Measurements from ENCODE around the gene COPZ2. TPM values are rescaled to one million over a fixed set of nuclear protein-coding genes. Genes with fewer than 3 reads are reported as not detected.

COPZ2 gene
- polyA plus RNA-seq, 1 of the 3 experiments (the other 2 are of a cell fraction): 36.9 TPM

GRCh38 chr17:48052956-48053757 lies 15.6 kb upstream of the COPZ2 start (continued):
- TF ChIP-seq SIN3A (IDR thresholded peaks at IDR 0.05; ENCODE audit: borderline replicate concordance, low read depth, low read length): no peak
- no peak for TF ChIP-seq CTCF (IDR thresholded peaks at IDR 0.05)
- TF ChIP-seq TEAD4 (IDR thresholded peaks at IDR 0.05; ENCODE audit: borderline replicate concordance, insufficient read depth): no peak
- no peak for TF ChIP-seq USF1 (IDR thresholded peaks at IDR 0.05; ENCODE audit: borderline replicate concordance, low read depth)
- TF ChIP-seq NRF1 (IDR thresholded peaks at IDR 0.05; ENCODE audit: low read depth, low read length): no peak
- no peak for TF ChIP-seq MEF2A (IDR thresholded peaks at IDR 0.05; ENCODE audit: borderline replicate concordance, low read depth)
- TF ChIP-seq NFIC (IDR thresholded peaks at IDR 0.05; ENCODE audit: borderline replicate concordance): peak; percentile 55
- TF ChIP-seq PBX3 (IDR thresholded peaks at IDR 0.05): no peak
- TF ChIP-seq CHD2 (IDR thresholded peaks at IDR 0.05; ENCODE audit: low read length, partially characterized antibody): peak; percentile 63
- no peak for TF ChIP-seq USF2 (IDR thresholded peaks at IDR 0.05; ENCODE audit: borderline replicate concordance, low read depth, low read length)
- no peak for TF ChIP-seq REST (IDR thresholded peaks at IDR 0.05; ENCODE audit: low read depth, low read length)
- no peak for TF ChIP-seq MAX (IDR thresholded peaks at IDR 0.05; ENCODE audit: low read depth)
- peak; percentile 61; the same call in 1 of the 2 replicates for TF ChIP-seq FOXJ3 (CRISPR knock-in tag; IDR thresholded peaks at IDR 0.05)
- TF ChIP-seq GATA2 (CRISPR knock-in tag; IDR thresholded peaks at IDR 0.05): 0 out of 2 replicates have a peak, but pooled peaks have one; percentile 8
- TF ChIP-seq FOSL2 (IDR thresholded peaks at IDR 0.05; ENCODE audit: borderline replicate concordance, low read depth): no peak

Measured in SK-N-SH (cell line).